NCI-H2029 (cell line): ENCODE measurements around the gene CDC14B.
A peak's percentile ranks its signal among the peaks of the same experiment; 100 is the strongest.
"Not testable (repeated sequence)": the region's sequence is repeated elsewhere in the genome, so short reads cannot be mapped to it uniquely, and the experiment has no call there.

Source experiments
- DNase-seq: peaks from one replicate; lab custom pipeline; 2025; lab: John Stamatoyannopoulos, UW

Gene CDC14B

GRCh38 chr9:96587338-96588315 is 32.0 kb downstream of the CDC14B start:
- no peak for DNase-seq

DNA sequence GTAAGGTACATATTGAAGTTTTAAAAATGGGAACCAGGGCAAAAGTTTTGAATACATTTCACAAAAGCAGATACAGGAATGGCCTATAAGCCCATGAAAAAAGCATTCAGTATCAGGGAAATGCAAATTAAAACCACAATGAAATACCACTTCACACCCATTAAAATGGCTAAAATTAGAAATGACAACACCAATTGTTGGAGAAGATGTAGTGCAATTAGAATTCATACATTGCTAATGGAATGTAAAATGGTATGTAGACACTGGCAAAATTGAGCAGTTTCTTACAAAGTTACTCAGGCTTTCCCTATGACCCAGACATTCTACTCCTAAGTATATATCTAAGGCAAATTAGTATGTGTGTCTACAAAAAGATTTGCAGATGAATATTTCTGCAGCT is 34.2 kb downstream of the CDC14B start:
- no peak for DNase-seq

DNA sequence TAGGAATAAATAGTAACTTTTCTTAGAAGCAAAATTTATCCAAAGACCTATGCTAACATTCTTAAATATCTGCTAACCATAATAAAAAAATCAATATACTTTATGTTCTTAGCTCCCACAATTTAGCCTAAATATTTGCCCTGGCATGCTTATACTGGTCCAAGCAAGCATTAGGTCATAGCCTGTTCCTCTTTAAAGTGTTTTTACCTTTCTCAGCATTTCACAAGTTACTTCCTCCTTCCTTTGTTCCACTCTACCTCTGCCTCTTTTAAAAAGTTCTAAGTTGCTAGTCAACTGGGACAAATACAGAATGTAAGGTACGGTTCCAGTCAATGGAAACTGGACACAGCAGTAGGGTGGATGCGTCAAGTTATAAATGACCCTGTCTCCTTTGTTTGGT is 37.4 kb downstream of the CDC14B start:
- not testable (repeated sequence) for DNase-seq

DNA sequence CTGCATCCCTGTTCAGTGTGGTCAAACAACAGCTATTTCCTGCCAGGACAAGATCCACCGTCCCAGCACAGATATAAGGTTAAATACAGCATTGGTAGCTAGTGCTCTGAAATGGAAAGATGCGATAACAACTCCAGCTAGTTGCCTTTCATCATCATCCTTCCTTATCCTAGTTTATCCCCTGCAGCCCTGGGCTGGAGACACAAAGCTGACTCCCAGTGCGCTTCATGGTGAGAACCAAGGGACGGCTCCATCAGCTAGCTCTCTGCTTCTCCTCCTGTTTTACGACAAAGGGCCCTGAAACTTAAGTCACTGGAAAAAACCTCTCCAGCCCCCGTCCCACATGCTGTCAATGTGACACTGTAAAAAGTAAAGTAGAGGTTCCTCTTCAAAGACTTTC is 37.9 kb downstream of the CDC14B start:
- DNase-seq = no peak

DNA sequence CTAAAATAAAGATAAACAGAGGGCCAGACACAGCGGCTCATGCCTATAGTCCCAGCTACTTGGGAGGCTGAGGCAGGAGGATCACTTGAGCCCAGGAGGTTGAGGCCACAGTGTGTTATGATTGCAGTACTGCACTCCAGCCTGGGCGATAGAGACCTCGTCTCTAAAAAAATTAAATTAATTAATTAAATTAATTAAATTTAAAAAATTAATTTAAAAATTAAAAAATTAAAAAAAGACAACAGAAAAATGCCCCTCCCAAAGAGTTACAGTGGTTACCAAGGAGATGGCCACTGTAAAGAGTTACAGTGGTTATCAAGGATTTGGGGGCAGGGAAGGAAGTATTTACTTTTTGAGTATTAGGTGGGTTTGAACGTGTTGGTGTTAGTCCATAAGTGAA is 38.3 kb downstream of the CDC14B start:
- no peak for DNase-seq

GRCh38 chr9:96574931-96575351 is 44.7 kb downstream of the CDC14B start:
- no peak for DNase-seq

DNA sequence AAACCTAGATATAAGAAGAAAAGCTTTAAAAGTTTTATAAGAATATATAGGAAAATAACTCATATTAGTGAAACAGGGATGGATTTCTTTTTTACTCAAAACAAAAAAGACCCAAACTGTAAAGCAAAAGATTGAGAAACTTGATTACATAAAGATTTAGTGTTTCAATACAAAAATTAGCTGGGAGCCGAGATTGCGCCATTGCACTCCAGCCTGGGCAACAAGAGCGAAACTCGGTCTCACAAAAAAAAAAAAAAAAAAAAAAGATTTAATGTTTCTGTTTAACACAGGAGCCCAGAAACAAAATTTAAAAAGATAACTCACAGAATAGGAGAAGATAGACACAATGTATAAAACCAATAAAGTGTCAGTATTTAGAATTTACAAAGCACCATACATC is 45.2 kb downstream of the CDC14B start:
- no peak for DNase-seq

- no peak for DNase-seq
Measured at GRCh38 chr9:96567203-96567700, 52.4 kb downstream of the CDC14B start.

GRCh38 chr9:96566498-96567202 is 53.0 kb downstream of the CDC14B start:
- peak; percentile 9 for DNase-seq

DNA sequence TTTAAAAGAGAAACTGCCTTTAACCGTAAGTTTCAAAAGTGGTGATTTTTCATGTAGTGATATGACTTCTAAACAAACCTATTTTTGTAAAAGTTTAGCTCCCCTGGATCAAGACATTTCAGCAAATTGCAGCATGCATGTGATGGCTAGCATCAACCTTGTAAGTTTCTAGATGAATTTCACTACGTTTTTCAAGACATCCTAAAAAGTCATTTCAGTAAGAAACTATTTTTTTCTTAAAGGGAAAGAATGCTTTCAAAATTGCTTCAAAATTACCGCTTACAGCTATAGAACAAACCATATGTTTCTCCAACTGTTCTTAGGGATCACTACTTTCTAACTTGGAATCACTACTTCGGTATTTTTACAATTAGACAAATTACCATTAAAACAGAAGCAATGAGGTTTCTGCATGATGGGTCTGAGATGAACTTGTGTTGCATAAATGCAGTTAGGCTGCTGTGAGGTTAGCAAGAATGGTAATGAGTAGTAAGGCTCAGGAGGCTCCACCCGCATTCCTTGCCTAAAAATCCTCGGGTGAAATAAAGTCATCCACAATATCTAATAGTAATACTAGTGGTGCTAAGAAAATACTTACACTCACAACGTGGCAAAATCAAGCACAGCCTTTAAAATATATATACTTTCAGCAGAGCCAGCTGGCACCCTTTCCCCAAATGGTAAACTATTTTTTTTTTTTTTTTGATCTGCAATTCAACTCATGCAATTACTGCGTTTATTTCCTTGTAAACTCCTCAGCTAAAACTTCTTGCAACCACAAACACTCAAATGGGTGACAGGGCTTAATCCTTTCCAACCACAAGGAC is 53.8 kb downstream of the CDC14B start:
- no peak for DNase-seq

DNA sequence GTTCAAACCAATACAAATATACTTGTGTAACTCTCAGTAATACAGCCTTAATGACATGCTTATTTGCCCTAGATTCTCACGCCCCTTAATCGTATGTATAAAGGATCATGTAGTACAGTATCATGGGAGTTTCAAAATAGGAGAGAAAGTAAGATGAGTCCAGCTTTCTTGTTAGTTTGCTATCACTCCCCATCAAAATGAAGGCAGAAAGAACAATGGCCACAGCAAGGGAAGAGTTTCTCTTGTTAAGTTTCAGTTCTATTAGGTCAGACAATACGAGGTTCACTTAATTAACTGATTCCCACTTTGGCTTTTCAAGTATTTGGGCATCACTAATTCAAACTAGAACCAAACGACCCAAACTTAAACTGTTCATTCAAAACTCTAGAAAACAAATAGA is 55.4 kb downstream of the CDC14B start:
- no peak for DNase-seq

GRCh38 chr9:96559339-96559943 is 60.2 kb downstream of the CDC14B start:
- no peak for DNase-seq

DNA sequence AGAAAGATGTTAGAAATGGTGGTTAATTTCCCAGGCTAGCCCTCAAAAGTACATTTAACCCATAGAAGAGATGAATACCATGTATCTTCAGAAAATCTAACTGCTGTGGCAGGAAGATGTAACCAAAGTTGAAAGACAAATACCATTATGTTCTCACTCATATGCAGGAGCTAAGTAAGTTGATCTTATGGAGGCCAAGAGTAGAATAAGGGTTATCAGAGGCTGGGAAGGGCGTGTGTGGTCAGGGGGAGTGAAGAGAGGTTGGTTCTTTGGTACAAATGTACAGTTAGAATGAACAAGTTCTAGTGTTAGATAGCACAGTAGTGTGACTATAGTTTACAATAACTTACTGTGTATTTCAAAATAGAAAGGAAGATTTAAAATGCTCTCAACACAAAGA is 61.7 kb downstream of the CDC14B start:
- DNase-seq = no peak

DNA sequence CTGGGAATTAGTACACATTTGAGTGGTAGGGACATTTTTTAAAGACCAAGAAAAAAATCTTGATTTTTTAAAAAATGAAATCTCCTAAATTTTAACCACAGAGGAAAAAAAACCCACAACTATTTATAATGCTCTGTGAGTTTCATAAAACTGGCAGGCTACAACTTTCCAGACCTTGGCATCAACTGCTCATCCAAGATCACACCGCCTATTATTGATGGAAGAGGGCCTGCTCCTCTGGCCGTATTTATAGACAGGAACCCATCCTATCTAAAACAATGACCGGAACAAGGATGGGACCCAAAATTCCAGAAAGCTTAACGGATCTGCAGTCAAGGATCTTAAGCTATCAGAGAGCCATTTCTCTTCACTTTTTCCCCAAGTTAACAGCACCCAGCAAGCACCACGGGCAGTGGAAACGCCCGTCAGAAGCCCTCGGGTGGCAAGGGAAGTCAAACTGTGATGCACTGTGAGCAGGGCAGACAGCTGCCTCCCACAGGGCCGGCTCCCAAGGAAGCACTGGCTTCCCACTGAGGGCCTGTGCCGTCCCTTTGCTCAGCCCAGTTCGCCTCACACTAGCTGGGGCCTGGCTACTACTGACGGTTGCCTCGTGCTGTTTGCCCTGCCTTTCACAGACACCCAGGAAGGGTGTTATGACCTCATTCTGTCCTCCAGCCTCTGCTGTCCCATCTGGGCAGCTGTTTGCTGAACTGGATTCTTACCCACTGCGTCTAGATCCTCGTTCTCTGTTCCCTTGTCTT is 62.8 kb downstream of the CDC14B start:
- no peak for DNase-seq

- DNase-seq = no peak
Measured at GRCh38 chr9:96555567-96556386, 63.9 kb downstream of the CDC14B start.

DNA sequence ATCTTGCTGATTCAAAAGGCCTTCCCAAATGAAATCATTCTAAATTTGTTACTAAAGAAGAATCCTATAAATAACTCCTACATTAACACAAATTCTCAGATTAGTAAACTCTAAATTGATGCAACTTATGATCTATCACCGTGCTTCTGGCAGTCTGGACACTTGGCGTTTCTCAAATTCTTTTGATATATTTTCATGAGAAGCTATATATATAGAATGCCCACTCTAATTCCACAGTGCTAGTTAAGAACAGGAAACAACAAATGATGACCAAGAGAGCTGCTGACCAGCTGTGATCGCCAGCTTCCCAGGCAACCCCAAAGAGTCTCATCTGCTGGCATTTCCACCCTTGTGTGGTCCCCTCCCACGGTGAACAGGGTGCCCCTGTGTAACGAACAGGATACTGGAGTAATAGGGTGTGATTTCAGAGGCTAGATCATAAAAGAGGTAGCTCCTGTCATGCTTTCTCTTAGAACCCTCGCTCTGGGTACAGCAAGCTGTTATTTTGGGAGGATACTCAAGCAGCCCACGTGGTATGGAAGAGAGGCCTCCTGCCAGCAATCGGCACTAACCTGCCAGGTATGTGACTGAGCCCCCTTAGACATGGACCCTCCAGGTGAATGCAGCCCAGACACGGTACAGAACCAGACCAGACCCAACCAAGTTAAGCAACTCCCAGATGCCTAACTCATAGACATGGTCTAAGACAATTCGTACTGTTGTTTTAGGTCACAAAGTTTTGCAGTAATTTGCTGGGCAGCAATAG is 64.7 kb downstream of the CDC14B start:
- no peak for DNase-seq

DNA sequence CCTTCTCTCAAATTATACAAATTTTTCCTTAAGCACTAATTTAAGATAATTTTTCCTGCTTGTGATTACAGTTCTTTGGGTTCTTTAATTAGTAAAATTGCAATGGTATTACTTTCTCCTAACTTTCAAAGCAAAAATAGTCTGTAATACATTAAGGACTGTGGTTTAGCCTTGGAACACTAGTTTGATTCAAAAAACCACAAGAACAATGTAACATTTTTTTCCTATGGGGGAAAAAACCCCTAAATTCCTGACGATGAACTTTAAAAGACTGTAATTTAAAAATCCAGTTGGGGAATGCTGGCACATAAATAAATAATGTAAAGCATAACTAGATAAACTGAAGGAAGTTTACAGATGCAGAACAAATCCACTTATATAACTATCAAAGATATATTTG is 65.3 kb downstream of the CDC14B start:
- no peak for DNase-seq

GRCh38 chr9:96553070-96553469 is 66.6 kb downstream of the CDC14B start:
- no peak for DNase-seq

- no peak for DNase-seq
Measured at GRCh38 chr9:96551403-96551802, 68.2 kb downstream of the CDC14B start.
